CD4-positive, alpha-beta T cell treated with Interleukin-6 at 100 ng/mL for 8 hours (primary cell): ENCODE results near the gene RHNO1.
"Not testable (repeated sequence)": the region's sequence is repeated elsewhere in the genome, so short reads cannot be mapped to it uniquely, and the experiment has no call there.

Source experiments
- DNase-seq: peaks from one replicate; pipeline ENCODE4 v3.0.0-alpha.2; 2020; ENCODE audit warnings: mixed read lengths, low spot score

The RHNO1 gene

GRCh38 chr12:2858944-2859421 lies 18.0 kb upstream of the RHNO1 start:
- DNase-seq = no peak

GRCh38 chr12:2860170-2860569 lies 16.9 kb upstream of the RHNO1 start:
- DNase-seq = no peak

DNA sequence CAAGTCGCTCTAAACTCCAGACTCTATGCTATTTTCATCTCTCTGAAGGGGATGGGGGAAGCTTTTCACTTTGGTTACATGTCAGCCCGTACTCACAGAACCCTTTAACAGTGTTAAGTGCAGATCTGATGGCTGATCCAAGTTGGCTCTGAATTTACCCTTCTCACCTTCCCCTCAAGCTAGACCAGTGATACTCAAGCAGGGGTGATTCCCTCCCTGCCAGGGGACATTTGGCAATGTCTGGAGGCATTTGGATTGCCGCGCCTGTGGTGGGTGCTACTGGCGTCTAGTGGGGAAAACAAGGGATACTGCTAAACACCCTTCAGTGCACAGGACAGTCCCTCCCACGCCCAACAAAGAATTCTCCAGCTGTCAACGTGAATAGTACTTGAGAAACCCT lies 14.1 kb upstream of the RHNO1 start:
- no peak for DNase-seq

DNA sequence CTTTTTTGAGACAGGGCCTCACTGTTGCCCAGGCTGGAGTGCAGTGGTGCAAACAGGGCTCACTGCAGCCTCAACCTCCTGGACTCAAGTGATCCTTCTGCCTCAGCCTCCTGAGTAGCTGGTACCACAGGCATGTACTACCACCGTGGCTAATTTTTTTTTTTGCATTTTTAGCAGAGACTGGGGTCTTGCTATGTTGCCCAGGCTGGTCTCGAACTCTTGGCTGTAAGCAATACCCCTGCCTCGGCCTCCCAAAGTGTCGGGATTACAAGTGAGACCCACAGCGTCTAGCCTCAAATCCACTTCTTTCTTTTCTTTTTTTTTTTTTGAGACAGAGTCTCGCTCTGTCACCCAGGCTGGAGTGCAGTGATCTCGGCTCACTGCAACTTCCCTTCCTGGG lies 13.6 kb upstream of the RHNO1 start:
- DNase-seq = not testable (repeated sequence)

- DNase-seq = no peak
Measured at GRCh38 chr12:2864198-2864597, 12.8 kb upstream of the RHNO1 start.

GRCh38 chr12:2868986-2869632 lies 7.9 kb upstream of the RHNO1 start:
- DNase-seq = not testable (repeated sequence)

- DNase-seq = no peak
Measured at GRCh38 chr12:2876431-2877046, 484 bp upstream of the RHNO1 start.

- DNase-seq = no peak
Measured at GRCh38 chr12:2877953-2878732, 1.1 kb downstream of the RHNO1 start.

- DNase-seq = no peak
Measured at GRCh38 chr12:2879853-2880252, 2.8 kb downstream of the RHNO1 start.

DNA sequence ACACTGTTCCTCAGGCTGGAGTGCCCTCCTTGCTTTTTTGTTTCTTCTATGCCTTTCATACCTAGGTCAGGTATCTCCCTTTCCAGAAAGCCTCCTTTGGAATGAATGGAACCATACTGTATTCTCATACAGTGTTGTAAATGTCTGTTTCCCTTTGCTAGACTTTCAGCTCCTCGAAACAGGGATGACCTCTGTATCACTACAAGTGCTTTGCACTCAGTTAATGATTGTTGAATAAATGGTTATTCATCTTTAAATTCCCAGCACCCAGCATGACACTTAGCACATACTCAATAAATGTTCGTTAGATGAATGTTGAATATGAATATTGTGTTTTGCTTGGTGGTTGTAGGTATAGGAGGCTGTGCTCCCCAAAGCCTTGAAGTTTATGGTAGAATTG lies 7.8 kb downstream of the RHNO1 start:
- no peak for DNase-seq

DNA sequence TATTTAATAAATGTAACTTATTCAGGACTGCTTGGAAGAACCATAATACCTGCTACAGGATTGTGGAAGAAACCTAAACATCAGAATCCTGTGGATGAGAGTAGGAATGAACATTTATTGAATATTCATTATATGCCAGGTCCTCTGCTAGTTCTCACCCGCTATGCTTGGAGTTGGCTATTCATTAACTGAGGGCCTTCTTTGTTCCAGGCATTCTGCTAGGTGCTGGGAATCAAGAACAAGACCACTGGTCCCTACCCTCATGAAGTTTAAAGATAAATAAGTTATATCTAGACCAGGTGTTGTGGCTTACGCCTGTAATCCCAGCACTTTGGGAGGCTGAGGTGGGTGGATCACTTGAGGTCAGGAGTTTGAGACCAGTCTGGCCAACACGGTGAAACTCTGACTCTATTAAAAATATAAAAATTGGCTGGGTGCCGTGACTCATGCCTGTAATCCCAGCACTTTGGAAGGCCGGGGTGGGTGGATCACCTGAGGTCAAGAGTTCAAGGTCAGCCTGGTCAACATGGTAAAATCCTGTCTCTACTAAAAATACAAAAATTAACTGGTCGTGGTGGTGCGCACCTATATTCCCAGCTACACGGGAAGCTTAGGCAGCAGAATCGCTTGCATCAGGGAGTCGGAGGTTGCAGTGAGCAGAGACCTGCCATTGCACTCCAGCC lies 9.9 kb downstream of the RHNO1 start:
- DNase-seq = no peak

DNA sequence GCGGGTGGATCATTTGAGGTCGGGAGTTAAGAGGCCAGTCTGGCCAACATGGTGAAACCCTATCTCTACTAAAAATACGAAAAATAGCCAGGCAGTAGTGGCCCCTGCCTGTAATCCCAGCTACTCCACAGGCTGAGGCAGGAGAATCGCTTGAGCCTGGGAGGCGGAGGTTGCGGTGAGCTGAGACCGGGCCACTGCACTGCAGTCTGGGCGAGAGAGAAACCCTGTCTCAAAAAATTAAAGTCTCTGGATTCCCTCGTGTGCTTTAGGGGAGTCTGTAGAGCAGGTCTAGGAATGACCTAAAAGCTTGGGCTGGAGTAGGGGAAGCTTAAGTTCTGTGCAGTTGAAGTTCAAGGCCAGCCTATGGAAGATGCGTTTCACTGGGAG lies 13.0 kb downstream of the RHNO1 start:
- no peak for DNase-seq

- DNase-seq = peak; percentile 98
Measured at GRCh38 chr12:2890388-2891239, 13.6 kb downstream of the RHNO1 start, which contains the start of gene TULP3. TULP3 (plus strand) TSS chr12:2890891; CDS start chr12:2890948, 57 bp downstream.

DNA sequence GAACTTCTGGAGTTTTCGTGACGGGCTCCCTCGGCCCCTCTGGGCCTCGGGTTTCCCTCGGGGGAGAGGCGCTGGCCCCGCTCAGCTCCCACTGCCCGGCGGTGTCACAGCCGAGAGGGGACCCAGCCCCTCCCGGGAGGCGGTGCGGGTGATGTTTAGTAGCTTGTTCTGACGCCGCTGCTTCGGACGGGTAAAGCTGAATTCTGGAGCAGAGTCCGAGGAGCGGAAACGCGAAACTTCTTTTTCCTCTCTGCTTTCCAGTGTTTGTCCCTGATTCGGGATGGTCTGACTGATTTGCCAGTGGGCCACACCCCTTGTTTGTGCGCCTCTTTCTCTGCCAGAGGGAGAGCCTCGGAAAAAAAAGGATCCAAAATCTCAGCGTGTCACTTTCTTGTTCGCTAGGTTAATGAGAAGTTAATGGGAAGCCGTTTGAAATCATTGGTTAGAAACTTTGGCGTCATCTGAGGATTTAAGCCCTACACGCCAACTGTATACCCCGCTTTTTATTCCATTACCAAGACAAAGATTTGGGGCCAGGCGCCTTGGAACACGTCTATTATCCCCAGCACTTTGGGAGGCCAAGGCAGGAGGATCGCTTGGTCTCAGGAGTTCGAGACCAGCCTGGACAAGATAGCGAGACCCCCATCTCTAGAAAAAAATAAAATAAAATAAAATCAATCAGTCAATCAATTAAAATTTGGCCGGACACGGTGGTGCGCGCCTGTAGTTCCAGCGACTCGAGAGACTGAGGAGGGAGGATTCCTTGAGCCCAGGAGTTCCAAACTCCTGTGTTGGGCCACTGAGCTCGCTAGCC lies 14.4 kb downstream of the RHNO1 start:
- no peak for DNase-seq

- DNase-seq = no peak
Measured at GRCh38 chr12:2892246-2892645, 15.2 kb downstream of the RHNO1 start.

DNA sequence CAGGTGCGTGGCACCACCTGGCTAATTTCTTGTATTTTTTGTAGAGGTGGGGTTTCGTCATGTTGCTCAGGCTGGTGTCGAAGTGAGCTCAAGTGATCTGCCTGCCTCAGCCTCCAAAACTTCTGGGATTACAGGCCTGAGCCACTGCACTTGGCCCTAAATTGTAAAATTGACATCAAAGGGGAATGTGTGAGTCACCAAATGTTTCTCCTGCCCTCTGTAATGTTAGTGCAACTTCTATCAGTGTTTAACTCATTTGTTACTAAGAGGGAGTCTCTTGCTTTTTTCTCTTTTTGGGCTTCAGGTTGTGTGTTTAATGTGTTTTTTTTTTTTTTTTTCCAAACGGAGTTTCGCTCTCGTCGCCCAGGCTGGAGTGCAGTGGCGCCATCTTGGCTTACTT lies 16.0 kb downstream of the RHNO1 start:
- DNase-seq = no peak

GRCh38 chr12:2895051-2895451 lies 18.0 kb downstream of the RHNO1 start:
- DNase-seq = no peak

DNA sequence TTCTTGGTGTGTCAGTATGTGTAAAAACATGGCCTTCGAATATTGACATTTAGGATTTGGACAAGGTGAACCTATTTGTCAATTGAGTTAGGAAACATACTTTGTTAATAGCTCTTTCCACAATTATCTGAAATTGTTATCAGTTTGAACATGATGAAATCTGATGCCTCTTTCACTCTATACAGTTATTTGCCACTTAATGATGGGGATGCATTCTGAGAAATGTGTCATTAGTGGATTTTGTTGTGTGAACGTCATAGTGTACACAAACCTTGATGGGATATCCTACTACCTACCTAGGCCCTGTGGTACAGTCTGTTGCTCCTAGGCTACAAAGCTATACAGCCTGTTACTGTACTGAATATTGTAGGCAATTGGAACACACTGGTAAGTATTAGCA lies 18.5 kb downstream of the RHNO1 start:
- no peak for DNase-seq

GRCh38 chr12:2897418-2897817 lies 20.4 kb downstream of the RHNO1 start:
- DNase-seq = no peak

GRCh38 chr12:2900642-2901041 lies 23.6 kb downstream of the RHNO1 start:
- no peak for DNase-seq
